Kidney capillary endothelial cell (primary cell): ENCODE measurements around the gene TECPR2.

Experiments
- DNase-seq: peaks from one replicate; pipeline ENCODE4 v3.0.0-alpha.2; 2018; ENCODE audit warnings: low spot score

The TECPR2 gene

GRCh38 chr14:102333390-102333789, 29.4 kb upstream of the TECPR2 start:
- DNase-seq: no peak

DNA sequence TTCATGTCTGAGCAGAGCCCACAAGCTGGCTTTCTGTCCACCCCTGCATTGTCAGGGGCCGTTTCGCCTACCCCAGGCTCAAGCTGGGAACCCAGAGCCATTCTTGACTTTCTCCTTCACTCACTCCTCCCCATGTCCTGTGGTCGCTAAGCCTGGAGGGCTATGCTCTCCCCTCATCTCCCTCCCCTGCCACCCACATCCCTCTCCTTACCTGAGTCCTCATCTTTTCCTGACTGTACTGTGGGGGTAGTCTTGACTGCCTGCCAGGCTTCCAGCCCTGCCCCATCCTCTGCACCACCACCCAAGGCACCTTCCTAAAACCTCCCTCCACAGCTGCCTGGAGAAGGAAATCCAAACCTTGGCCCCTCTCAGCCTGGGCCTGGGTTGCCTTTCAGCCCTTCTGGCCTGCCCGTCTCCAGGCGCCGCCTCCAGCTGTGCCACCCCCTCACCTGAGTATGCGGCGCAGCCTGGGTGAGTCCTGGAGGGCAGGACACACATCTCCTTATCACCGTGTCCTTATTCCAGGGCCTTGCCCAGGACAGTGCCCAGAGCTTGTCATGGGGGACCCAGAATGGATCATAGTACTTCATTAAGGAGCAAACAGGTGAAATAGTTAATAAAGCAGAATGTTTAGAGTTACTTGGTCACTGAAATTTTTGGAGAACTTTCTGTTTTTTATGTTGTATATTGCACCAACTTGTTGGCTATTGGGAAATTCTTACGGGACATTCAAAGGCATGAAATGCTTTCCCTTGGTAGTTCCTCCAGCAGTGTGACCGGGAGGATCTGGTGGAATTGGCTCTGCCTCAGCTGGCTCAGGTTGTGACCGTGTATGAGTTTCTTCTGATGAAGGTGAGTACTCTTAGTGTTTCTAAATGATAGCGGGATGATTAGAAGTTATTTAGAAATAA, 28.7 kb upstream of the TECPR2 start:
- DNase-seq: no peak

GRCh38 chr14:102335163-102335562, 27.6 kb upstream of the TECPR2 start:
- DNase-seq: no peak

GRCh38 chr14:102338724-102339123, 24.0 kb upstream of the TECPR2 start:
- no peak for DNase-seq

- no peak for DNase-seq
Measured at GRCh38 chr14:102341566-102341965, 21.2 kb upstream of the TECPR2 start.

DNA sequence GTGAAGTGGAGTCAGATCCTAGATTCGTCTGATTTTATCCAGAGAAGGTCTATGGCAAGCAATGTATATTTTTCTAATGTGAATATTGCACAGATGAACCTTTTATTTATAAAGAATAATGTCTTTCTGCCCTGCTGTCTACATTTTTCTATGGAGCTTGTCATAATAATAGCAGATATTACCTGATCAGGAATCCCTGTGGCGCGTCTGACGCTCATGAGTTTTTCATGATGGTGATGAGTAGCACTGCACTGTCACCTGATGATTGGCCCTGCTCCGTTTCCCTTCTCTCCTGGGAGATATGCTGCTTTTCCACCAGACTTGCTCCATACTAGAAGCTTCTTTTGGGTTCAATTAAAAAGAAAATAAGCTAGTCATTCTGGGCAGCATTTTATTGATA, 20.5 kb upstream of the TECPR2 start:
- DNase-seq: no peak

DNA sequence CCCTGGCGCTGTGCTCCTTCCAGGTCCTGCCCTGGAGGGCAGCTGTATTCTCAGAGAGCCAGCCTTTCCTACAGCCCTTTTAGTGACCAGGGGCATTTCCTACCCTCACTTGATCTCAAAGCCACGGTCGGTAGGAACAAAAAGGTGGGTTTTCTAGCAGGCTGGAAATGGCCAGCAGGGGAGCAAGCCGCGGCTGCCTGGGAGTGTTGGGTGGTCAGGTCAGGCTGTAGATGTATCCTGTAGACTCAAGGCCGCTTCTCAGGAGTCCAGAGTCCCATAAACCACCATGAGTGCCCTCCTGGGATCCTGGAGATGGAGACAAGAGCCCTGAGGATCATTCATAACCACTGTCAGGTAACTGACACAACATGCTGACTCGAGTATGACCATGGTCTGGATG, 18.7 kb upstream of the TECPR2 start:
- no peak for DNase-seq

DNA sequence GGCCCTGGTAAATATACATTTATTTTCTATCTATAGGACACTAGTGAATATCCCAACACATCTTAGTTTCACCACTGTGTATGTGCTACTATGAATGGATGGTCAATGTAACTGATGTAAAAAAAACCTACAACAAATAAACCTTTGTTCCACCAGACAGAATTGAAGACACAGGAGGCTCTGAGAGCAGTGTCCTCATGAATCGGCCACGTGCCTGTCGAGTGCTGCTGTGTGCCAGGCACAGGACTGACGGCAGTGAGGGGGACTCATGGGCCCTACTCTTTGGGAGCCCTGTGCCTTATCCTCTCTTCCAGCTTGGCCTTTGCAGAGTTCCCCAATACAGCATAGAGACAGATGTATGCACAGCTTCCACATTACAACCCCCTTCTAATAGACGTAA, 18.3 kb upstream of the TECPR2 start:
- no peak for DNase-seq

DNA sequence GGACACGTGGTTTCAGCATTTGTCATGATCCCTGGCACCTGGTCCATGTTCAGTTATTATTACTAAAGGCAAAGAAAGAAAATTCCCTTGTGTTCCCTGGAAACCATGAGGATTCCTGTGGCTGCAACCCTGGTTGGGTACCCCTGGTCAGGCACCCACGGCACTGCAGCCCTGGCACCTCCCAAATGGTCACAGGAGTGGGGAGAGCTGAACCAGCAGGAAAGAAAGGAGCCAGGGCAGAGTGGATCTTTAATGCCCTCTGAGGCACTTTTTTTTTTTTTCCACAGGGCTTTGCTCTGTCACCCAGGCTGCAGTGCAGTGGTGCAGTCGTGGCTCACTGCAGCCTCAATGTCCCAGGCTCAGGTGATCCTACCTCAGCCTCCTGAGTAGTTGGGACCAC, 17.5 kb upstream of the TECPR2 start:
- no peak for DNase-seq

GRCh38 chr14:102346645-102347044, 16.1 kb upstream of the TECPR2 start:
- DNase-seq: no peak

- no peak for DNase-seq
Measured at GRCh38 chr14:102348376-102348775, 14.4 kb upstream of the TECPR2 start.

GRCh38 chr14:102351023-102351422, 11.7 kb upstream of the TECPR2 start:
- DNase-seq: peak; percentile 3

GRCh38 chr14:102351593-102351992, 11.1 kb upstream of the TECPR2 start:
- DNase-seq: peak; percentile 30

DNA sequence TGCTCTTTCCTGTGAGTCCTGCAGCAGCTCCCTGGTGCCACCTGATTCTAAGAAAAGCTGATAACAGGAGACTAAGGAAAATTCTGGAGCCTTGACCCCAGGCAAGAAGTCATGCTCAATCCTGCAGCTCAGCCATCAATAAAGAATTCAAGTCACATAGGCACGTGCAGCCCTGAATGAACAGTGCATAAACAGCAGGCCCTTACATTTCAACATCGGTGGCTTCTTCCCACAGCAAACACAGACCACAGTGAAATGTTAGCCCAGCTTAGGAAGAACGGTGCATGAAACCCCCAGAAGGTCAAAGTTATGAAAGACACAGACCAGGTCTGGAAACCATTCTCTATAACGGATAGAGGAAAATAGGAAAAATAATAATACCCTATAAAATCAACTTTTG, 10.5 kb upstream of the TECPR2 start:
- no peak for DNase-seq

DNA sequence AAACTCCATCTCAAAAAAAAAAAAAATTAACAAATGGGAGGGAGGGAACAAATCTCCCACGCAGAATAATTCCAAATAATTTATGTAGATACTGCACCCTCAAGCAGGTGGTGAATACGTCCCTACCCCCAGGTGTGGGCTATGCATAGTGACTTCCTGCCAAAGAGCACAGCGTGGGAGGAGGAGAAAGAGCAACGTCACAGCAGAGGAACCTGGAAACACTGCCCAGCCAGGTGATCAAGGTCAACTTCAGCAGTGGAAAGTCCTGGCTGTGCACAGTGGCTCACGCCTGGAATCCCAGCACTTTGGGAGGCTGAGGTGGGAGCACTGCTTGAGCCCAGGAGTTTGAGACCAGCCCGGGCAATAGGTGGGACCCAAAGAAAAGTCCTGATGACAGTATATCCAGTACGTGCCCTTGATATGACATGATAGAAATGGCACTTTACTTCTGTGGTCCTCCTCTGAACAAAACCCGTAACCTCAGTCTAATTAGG, 9.6 kb upstream of the TECPR2 start:
- no peak for DNase-seq

DNA sequence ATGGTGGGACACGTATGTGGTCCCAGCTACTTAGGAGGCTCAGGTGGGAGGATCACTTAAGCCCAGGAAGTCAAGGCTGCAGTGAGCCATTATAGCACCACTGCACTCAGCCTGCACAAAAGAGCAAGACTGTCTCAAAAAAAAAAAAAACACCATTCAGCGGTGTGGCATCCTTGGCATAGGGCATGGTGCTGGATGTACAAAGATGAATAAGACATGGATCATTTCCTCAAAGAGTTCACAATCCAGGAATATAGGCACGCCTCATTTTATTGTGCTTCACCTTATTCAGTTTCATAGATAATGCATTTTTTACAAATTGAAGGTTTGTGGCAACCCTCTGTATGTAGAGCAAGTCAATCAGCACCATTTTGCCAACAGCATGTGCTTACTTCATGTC, 6.5 kb upstream of the TECPR2 start:
- DNase-seq: no peak

DNA sequence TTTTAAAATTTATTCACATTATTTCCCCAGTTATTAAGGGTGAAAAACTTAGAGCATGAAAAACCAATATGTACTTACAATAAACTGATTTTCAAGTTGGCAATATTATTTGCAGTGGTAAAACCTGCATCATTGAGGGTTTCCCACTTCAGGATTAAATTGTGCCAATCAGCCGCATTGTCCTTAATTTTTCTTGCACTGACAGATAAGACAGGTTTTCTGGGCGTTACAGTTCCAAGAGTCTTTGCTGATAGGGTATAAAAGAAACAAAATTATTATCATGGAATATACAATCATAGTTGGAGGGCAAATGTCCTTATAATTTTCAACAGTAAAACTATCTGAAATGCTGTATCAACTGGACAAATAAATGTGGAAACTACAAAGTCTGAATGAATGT, 3.4 kb upstream of the TECPR2 start:
- DNase-seq: no peak

DNA sequence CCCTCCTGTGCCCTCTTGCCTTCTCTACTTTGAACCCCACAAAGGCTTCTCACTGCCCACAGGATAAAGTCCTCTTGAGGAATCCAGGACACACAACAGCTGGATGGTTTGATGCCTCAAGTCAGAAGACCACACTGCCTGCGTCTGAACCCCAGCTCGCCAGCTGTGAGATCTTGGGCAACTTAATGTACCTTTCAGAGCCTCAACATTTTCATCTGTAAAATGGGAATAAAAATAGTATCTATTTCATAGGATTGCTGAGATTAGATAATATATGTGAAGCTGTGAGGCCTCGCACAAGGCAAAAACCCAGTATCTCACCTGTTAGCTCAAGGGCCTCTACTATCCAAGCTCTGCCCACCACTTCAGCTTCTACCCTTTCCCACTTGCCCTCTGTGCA, 2.4 kb upstream of the TECPR2 start:
- no peak for DNase-seq

GRCh38 chr14:102362084-102362483, 657 bp upstream of the TECPR2 start:
- no peak for DNase-seq

DNA sequence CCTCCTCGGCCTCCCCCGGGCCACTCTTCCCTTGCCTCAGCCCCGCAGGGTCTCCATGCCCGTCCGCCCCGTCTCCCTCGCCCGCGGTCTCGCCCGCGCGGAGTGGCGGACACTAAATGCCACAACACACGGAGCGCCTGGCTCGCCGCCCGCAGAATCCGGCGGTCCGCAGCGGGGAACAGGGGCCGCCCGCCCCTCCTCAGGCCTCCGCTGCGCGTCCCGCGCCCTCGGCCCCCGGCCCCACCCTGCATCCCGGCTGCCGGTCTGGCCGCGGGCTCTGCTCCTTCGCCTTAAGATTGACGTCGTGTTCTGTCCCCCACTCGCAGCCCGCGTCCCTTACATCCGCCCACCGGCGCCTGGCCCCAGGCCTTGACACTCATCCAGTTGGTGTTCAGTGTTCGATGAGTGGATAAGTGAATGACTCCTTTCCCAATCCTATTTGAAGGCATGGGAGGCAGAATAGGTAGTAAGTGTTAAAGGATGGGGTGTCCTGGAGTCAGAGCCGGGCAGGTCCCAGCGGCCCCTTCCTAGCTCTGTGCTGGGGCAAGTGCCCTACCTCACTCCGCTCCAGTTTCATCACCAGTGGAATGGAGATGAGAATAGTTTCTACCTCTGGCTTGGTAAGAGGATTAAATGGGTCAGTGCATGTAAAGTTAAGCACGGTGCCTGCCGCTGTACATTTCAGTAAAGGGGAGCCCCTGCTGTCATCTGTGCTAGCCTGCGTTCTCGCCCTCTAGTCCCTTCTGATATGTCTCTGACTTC, 622 bp downstream of the TECPR2 start:
- peak; percentile 35 for DNase-seq

DNA sequence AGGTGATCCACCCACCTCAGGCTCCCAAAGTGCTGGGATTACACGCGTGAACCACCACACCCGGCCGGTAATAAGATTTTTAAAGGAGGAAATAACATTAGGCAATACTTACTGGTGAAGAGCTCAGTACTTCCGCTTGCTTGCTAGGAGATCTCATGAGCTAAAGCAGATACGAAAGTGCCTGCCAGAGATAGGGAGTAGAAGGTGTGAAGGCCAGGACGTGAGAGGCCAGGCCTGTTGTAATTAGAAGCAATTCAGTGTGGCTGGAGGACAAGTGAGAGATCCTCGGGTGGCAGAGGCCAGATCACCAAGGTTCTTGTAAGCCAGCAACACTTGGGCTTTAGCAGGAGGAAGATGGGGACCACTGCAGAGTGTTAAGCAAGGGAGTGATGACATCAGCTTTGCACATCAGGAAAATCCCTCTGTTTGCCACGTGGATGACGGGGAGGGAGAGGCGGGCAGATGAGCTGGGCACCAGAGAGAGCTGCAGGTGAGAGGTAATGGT, 7.6 kb downstream of the TECPR2 start:
- no peak for DNase-seq

DNA sequence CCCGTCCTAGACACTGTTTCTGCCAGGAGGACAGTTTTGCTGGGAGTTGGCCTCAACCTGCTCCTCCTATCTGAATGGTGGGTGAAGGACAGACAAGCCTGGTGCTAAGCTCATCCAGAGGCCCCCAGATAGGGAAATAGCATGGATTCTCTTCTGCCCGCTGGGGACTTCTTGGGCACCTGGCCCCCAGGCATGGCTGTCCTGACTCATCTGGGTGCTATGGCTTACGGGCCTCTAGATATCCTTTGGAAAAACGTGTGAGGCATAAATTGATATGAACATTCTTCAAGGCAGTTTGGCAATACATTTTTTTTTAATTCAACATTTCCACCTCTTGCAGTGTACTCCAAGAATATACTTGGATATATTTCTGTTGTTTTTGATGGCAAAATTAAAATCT, 8.6 kb downstream of the TECPR2 start:
- no peak for DNase-seq

DNA sequence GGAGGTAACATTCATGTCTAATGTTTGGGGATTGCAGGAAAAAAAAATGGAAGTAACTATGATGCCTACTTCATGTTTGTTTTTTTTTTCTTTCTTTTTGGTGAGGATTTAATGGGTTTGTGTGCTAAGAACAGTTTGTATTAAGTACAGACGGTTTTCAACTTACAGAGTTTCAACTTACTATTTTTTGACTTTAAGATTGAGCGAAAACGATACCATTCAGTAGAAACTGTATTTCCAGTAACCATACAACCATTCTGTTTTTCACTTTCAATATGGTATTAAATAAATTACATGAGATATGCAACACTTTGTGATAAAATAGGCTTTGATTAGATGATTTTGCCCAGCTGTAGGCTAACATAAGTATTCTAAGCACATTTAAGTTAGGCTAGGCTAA, 10.4 kb downstream of the TECPR2 start:
- DNase-seq: no peak
